GM18868 (cell line): ENCODE data around the gene CSF3.
"Not testable (repeated sequence)": the region's sequence is repeated elsewhere in the genome, so short reads cannot be mapped to it uniquely, and the experiment has no call there.

ENCODE experiments used
- ATAC-seq: cut with Tn5 transposase; IDR thresholded peaks from one replicate; pipeline ENCODE4 v1.9.1; 2021; ENCODE audit warnings: mild to moderate bottlenecking, moderate library complexity; ENCODE audit not compliant: unreplicated experiment

The CSF3 gene

DNA sequence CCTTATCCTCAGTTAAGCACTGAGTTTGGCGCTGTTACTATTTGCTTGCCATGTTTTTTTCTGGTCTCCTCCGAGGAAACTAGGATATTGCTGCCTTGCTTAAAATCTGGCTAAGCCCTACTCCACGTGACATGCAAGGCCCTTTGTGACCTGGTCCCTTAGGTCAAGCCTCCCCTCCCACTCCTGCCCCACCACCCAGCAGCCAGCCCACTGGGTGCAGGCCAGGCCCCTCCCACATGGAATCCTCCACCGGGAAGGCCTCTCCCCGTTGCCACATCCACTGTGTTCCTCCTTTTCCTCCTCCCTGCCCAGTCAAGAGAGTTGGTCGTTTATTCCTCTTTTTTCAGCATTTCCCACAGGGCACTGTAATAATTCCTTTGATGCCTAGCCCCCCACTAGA, 18.4 kb upstream of the CSF3 start:
- ATAC-seq = no peak

GRCh38 chr17:39997543-39997942, 17.7 kb upstream of the CSF3 start:
- ATAC-seq = no peak

- ATAC-seq = no peak
Observed at GRCh38 chr17:39999067-39999466, 16.2 kb upstream of the CSF3 start.

DNA sequence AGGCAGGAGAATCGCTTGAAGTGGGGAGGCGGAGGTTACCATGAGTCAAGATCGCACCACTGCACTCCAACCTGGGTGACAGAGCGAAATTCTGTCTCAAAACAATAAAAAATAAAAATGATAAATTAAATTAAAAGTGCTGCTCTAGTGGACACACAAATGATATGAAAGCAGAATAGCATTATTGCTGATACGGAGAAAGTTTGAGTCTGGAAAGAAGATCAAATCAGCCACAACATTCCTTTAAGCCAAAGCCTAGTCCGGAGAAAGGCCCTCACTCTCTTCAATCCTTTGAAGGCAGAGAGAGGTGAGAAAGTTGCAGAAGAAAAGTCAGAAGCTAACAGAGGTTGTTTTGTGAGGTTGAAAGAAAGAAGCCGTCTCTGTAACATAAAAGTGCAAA, 15.1 kb upstream of the CSF3 start:
- ATAC-seq = no peak

GRCh38 chr17:40001335-40001734, 13.9 kb upstream of the CSF3 start:
- not testable (repeated sequence) for ATAC-seq

GRCh38 chr17:40004072-40004471, 11.2 kb upstream of the CSF3 start:
- ATAC-seq = no peak

- ATAC-seq = no peak
Observed at GRCh38 chr17:40004712-40005111, 10.5 kb upstream of the CSF3 start.

DNA sequence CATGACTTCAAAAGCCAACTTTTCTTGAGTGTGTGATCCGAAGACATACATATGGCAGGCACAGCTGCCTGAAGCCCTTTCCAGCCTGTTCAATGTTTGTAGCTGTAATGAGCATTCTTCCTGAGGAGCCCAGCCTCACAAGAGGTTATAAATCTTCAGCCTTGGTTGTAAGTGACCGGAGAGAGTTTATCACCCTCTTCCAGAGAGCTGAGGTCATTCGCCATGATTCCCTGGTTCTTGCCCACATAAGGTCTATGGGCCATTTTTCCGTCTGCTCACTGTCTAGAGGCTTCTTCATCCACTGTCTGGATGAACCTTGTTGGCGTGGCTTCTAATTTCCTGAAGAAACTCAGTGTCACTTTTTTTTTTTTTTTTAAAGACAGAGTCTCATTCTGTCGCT, 9.7 kb upstream of the CSF3 start:
- ATAC-seq = no peak

GRCh38 chr17:40010946-40011500, 4.2 kb upstream of the CSF3 start:
- ATAC-seq = not testable (repeated sequence)

DNA sequence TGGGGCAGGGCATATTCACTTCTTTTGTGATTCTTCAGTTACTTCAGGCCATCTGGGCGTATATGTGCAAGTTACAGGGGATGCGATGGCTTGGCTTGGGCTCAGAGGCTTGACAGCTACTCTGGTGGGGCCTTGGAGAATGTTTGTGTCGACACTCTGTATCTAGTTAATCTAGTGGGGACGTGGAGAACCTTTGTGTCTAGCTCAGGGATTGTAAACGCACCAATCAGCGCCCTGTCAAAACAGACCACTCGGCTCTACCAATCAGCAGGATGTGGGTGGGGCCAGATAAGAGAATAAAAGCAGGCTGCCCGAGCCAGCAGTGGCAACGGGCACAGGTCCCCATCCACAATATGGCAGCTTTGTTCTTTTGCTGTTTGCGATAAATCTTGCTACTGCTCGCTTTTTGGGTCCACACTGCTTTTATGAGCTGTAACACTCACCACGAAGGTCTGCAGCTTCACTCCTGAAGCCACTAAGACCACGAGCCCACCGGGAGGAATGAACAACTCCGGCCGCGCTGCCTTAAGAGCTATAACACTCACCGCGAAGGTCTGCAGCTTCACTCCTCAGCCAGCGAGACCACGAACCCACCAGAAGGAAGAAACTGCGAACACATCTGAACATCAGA, 3.1 kb upstream of the CSF3 start:
- not testable (repeated sequence) for ATAC-seq

- ATAC-seq = no peak
Observed at GRCh38 chr17:40014375-40014980, 762 bp upstream of the CSF3 start.

DNA sequence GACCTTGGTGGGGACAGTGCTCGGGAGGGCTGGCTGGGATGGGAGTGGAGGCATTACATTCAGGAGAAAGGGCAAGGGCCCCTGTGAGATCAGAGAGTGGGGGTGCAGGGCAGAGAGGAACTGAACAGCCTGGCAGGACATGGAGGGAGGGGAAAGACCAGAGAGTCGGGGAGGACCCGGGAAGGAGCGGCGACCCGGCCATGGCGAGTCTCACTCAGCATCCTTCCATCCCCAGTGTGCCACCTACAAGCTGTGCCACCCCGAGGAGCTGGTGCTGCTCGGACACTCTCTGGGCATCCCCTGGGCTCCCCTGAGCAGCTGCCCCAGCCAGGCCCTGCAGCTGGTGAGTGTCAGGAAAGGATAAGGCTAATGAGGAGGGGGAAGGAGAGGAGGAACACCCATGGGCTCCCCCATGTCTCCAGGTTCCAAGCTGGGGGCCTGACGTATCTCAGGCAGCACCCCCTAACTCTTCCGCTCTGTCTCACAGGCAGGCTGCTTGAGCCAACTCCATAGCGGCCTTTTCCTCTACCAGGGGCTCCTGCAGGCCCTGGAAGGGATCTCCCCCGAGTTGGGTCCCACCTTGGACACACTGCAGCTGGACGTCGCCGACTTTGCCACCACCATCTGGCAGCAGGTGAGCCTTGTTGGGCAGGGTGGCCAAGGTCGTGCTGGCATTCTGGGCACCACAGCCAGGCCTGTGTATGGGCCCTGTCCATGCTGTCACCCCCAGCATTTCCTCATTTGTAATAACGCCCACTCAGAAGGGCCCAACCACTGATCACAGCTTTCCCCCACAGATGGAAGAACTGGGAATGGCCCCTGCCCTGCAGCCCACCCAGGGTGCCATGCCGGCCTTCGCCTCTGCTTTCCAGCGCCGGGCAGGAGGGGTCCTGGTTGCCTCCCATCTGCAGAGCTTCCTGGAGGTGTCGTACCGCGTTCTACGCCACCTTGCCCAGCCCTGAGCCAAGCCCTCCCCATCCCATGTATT, 1.1 kb downstream of the CSF3 start:
- no peak for ATAC-seq

DNA sequence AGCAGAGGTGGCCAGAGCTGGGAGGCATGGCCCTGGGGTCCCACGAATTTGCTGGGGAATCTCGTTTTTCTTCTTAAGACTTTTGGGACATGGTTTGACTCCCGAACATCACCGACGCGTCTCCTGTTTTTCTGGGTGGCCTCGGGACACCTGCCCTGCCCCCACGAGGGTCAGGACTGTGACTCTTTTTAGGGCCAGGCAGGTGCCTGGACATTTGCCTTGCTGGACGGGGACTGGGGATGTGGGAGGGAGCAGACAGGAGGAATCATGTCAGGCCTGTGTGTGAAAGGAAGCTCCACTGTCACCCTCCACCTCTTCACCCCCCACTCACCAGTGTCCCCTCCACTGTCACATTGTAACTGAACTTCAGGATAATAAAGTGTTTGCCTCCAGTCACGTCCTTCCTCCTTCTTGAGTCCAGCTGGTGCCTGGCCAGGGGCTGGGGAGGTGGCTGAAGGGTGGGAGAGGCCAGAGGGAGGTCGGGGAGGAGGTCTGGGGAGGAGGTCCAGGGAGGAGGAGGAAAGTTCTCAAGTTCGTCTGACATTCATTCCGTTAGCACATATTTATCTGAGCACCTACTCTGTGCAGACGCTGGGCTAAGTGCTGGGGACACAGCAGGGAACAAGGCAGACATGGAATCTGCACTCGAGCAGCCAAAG, 2.3 kb downstream of the CSF3 start:
- no peak for ATAC-seq

DNA sequence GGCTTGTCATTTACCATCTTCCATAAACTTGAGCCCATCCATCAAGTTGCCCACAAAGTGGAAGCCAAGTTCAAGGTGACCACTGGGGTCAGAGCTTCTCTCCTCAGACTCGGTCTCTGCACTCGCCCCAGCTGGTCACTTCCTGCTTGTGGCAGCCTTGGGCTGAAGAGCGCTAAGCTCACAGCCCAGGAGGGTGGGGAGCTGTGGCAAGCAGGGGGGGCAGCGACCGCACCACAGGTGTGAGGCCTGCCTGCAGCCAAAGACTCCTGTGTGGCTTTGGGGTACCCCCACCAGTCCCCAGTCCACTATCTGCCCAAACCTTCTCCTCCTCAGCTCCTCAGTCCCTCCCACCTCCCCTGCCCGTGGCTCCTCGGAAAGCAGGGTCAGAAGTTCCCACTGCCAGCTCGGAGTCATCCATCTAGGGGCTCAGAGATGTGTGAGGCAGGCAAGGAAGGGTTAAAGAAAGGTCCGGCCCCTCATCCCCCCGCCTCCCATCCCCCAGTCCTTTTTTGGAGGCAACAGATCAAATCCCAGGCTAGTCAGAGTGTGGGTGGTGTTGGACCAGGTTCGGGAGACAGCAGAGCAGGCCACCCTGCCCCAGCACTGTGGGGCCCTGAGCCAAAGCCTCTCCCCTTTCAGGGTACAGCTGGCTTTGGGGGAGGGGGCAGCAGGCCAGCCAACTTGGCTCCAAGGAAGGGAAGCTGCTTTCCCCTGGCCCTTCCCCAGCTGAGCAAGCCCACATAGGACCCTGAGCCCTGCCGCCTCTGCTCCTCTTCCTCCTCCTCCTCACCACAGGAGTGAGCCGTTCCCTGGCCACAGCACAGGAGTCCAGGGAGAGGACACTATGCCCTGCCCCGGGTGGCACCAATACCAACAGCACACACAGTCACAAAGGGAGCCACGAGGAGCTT, 3.2 kb downstream of the CSF3 start:
- ATAC-seq = no peak

- no peak for ATAC-seq
Observed at GRCh38 chr17:40019140-40019991, 4.1 kb downstream of the CSF3 start.

DNA sequence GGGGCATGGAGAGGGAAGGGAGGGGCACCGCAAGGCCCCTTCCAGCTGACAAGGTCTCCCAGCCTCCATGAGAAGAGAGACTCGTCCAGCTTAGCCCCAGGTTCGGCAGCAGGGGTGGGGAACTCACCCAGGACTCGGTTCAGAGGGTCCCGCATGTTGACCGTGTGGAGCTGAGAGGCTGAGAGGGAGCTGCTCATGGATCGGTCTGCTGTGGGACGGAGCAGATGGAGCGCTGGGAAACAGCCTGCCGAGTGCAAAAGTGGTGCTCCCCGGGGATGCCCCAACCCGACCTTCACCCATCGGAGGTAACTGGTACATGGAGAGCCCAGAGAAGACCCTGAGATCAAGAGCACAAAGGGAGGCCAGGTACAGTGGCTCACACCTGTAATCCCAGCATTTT, 4.9 kb downstream of the CSF3 start:
- ATAC-seq = no peak

DNA sequence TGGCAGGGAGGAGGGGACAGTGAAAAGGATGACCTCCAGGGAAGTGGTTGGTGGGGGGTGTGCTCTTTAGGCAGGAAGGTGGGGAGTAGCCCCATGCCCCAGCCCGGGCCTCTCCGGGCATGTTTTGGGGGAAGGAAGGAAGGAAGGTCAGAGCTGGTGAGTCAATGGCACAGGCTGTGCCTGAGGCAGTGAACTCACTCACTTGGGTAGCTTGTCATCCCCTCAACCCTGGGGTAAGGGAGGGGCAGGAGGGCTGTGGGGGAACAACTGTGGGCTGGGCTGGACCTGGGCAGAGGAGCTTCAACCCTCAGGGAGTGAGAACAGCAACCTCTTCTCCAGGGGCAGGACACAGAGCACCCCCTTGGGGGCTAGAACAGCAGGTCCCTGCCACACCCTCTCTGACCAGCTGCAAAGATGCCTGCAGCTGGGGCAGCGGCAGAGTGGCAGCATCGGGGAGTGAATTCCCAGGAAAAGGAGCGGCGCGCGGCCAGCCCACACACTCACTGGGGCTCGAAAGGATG, 6.3 kb downstream of the CSF3 start:
- ATAC-seq = no peak

DNA sequence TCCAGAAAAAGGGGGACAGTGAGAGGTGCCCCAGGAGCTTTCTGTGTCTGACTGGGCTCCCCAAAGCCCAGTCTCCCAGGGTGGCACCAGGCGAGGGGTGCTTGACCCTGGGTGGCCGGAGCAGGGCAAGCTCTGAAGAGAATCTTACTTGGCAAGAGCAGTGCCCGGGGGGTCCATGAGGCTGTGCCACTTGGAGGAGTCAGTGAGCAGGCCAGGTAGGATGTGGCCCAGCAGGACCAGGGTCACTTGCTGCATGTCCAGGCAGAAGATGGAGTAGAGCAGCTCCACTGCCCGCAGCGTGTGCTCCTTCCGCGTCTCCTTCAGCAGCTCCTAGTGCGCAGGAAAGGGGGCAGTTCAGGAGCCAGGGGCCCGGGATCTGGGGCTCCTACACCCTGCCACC, 7.3 kb downstream of the CSF3 start:
- no peak for ATAC-seq
